Lower leg skin (tissue), 3 donors: ENCODE data around the gene MAST4.

Experiments
- CTCF ChIP-seq, 3 donors: fragments of 450-650 bp; IDR thresholded peaks; one replicate each; pipeline ENCODE4 v1.5.1; 2016; ENCODE audit warnings: antibody characterized with exemption in 3 of 3, mild to moderate bottlenecking in 3 of 3, moderate library complexity in 2 of 3
- POLR2A ChIP-seq, 2 donors: fragments of 450-650 bp; IDR thresholded peaks; one replicate each; pipeline ENCODE4 v1.6.1; 2016 to 2017; ENCODE audit warnings: antibody characterized with exemption in 2 of 2, mild to moderate bottlenecking in 1 of 2, moderate library complexity in 1 of 2

- TF ChIP-seq POLR2A (IDR thresholded peaks at IDR 0.05) (no peak), CTCF (IDR thresholded peaks at IDR 0.05) (no peak)
Measured at GRCh38 chr5:66882606-66883227, 286.5 kb downstream of the MAST4 start.
